NCI-H2081 (cell line): ENCODE results near the gene PHF14.

Experiments used
- DNase-seq, 2 experiments: peaks; one replicate each; lab custom pipeline; 2025; lab: John Stamatoyannopoulos, UW

The PHF14 gene

GRCh38 chr7:11172835-11173234 lies 199.2 kb downstream of the PHF14 start:
- no peak for DNase-seq

GRCh38 chr7:11175371-11175770 lies 201.7 kb downstream of the PHF14 start:
- no peak for DNase-seq

GRCh38 chr7:11175887-11176286 lies 202.2 kb downstream of the PHF14 start:
- DNase-seq, result peak in 1 of 2 experiments; percentile 48

GRCh38 chr7:11176985-11177555 lies 203.4 kb downstream of the PHF14 start:
- DNase-seq, result no peak

- DNase-seq, result no peak
Measured at GRCh38 chr7:11177793-11178192, 204.1 kb downstream of the PHF14 start.

GRCh38 chr7:11181590-11181989 lies 207.9 kb downstream of the PHF14 start:
- DNase-seq, result no peak

- DNase-seq, result no peak
Measured at GRCh38 chr7:11182736-11183135, 209.1 kb downstream of the PHF14 start.

- no peak for DNase-seq
Measured at GRCh38 chr7:11185179-11185815, 211.6 kb downstream of the PHF14 start.

- no peak for DNase-seq
Measured at GRCh38 chr7:11188529-11189310, 215.0 kb downstream of the PHF14 start.

- DNase-seq, result no peak
Measured at GRCh38 chr7:11191081-11191480, 217.4 kb downstream of the PHF14 start.

GRCh38 chr7:11191574-11192220 lies 218.0 kb downstream of the PHF14 start:
- peak in 1 of 2 experiments; percentile 31 for DNase-seq

- no peak for DNase-seq
Measured at GRCh38 chr7:11192506-11192905, 218.8 kb downstream of the PHF14 start.

- DNase-seq, result peak; percentile 19 to 78
Measured at GRCh38 chr7:11193131-11193867, 219.6 kb downstream of the PHF14 start.

GRCh38 chr7:11193888-11194287 lies 220.2 kb downstream of the PHF14 start:
- DNase-seq, result no peak

- DNase-seq, result no peak
Measured at GRCh38 chr7:11194492-11194891, 220.8 kb downstream of the PHF14 start.

- no peak for DNase-seq
Measured at GRCh38 chr7:11195502-11195901, 221.8 kb downstream of the PHF14 start.

GRCh38 chr7:11196143-11196542 lies 222.5 kb downstream of the PHF14 start:
- DNase-seq, result no peak

- DNase-seq, result no peak
Measured at GRCh38 chr7:11203224-11203623, 229.6 kb downstream of the PHF14 start.

GRCh38 chr7:11203683-11204082 lies 230.0 kb downstream of the PHF14 start:
- DNase-seq, result no peak

- no peak for DNase-seq
Measured at GRCh38 chr7:11206177-11206899, 232.7 kb downstream of the PHF14 start.

GRCh38 chr7:11207565-11207964 lies 233.9 kb downstream of the PHF14 start:
- DNase-seq, result no peak
